Naive thymus-derived CD4-positive, alpha-beta T cell (primary cell): ENCODE data around the gene PABPN1L. TPM values are rescaled to one million over a fixed set of nuclear protein-coding genes. Genes with fewer than 3 reads are reported as not detected.

Experiments
- ATAC-seq: fragments of 150-1000 bp; cut with Tn5 transposase; 2 replicates; pipeline ENCODE4 v1.10.0; 2021; ENCODE audit warnings: mild to moderate bottlenecking, moderate library complexity
- CTCF ChIA-PET: fragments of 350-600 bp; sonication (Branson Sonifier 250); formaldehyde crosslinking; loops from one replicate; lab custom pipeline; 2021; ENCODE audit warnings: antibody characterized with exemption; lab: Charles Lee
- POLR2A ChIA-PET: fragments of 350-600 bp; sonication (Branson Sonifier 250); formaldehyde crosslinking; loops from one replicate; lab custom pipeline; 2021; ENCODE audit warnings: antibody characterized with exemption, inconsistent platforms; lab: Charles Lee
- DNase-seq, 9 donors: peaks; one replicate each; pipeline versions ENCODE4 v3.0.0 to v3.0.0-alpha.2; 2020 to 2022; ENCODE audit warnings: mixed read lengths in 1 of 9
- H3K27ac ChIP-seq: one replicate; pipeline ENCODE4 v1.7.0; 2013; ENCODE audit warnings: mild to moderate bottlenecking, low read depth, low read length, moderate library complexity
- H3K27me3 ChIP-seq, 2 donors: one replicate each; pipeline ENCODE4 v1.7.0; 2013; ENCODE audit warnings: low read length in 2 of 2, mild to moderate bottlenecking in 2 of 2, moderate library complexity in 2 of 2; ENCODE audit not compliant: control insufficient read depth in 2 of 2, insufficient read depth in 2 of 2
- H3K36me3 ChIP-seq, 3 experiments: 1 replicate in 2 of 3; 2 replicates in 1 of 3; pipeline ENCODE4 v1.7.0; 2013; ENCODE audit warnings: low read length in 3 of 3, mild to moderate bottlenecking in 3 of 3, moderate library complexity in 1 of 3; ENCODE audit not compliant: insufficient read depth in 3 of 3, control insufficient read depth in 2 of 3
- H3K4me1 ChIP-seq, 2 donors: one replicate each; pipeline ENCODE4 v1.7.0; 2013; ENCODE audit warnings: low read length in 2 of 2, mild to moderate bottlenecking in 2 of 2, moderate library complexity in 1 of 2; ENCODE audit not compliant: control insufficient read depth in 2 of 2, insufficient read depth in 2 of 2
- H3K4me3 ChIP-seq: 2 replicates; pipeline ENCODE4 v1.7.0; 2013; ENCODE audit warnings: mild to moderate bottlenecking, low read length
- H3K9me3 ChIP-seq, 3 experiments: 1 replicate in 2 of 3; 2 replicates in 1 of 3; pipeline ENCODE4 v1.7.0; 2013; ENCODE audit warnings: low read length in 3 of 3; ENCODE audit not compliant: control insufficient read depth in 2 of 3
- H3K27ac Mint-ChIP-seq, 9 donors: one replicate each; pipeline ENCODE4 v1.8.0; 2020 to 2022; ENCODE audit warnings: mixed read lengths in 9 of 9, mild to moderate bottlenecking in 8 of 9, moderate library complexity in 5 of 9, inconsistent platforms in 2 of 9
- H3K27me3 Mint-ChIP-seq, 5 donors: one replicate each; pipeline ENCODE4 v1.8.0; 2021 to 2022; ENCODE audit warnings: mixed read lengths in 5 of 5, mild to moderate bottlenecking in 1 of 5
- H3K36me3 Mint-ChIP-seq, 5 donors: one replicate each; pipeline ENCODE4 v1.8.0; 2020 to 2022; ENCODE audit warnings: mixed read lengths in 5 of 5, mild to moderate bottlenecking in 3 of 5, inconsistent platforms in 1 of 5
- H3K4me1 Mint-ChIP-seq, 7 donors: one replicate each; pipeline ENCODE4 v1.8.0; 2020 to 2022; ENCODE audit warnings: mixed read lengths in 7 of 7, mild to moderate bottlenecking in 3 of 7, inconsistent platforms in 1 of 7
- H3K4me3 Mint-ChIP-seq, 10 donors: one replicate each; pipeline ENCODE4 v1.8.0; 2020 to 2022; ENCODE audit warnings: mild to moderate bottlenecking in 10 of 10, mixed read lengths in 10 of 10, moderate library complexity in 6 of 10, inconsistent platforms in 2 of 10
- H3K9me3 Mint-ChIP-seq, 11 donors: one replicate each; pipeline ENCODE4 v1.8.0; 2020 to 2022; ENCODE audit warnings: mixed read lengths in 11 of 11, mild to moderate bottlenecking in 4 of 11, inconsistent platforms in 1 of 11, moderate library complexity in 1 of 11
- intact Hi-C, 2 donors: fragments of 100-400 bp; cut with micrococcal nuclease; formaldehyde crosslinking; loops; one replicate each; pipeline ENCODE4 v1.15.1; 2023
- polyA plus RNA-seq, 2 donors: library from polyadenylated mRNA; unstranded; fragments of 300-500 nt; fragmentation: Illumina TruSeq; gene quantifications; one replicate each; pipeline ENCODE4 v1.2.3, GENCODE V29; 2021
- total RNA-seq, 6 experiments: library from RNA in 5 of 6; stranded (reverse) in 5 of 6; gene quantifications; 1 replicate in 5 of 6; 2 replicates in 1 of 6; pipeline ENCODE4 v1.2.3 and lab custom pipeline; 2021 to 2026

The PABPN1L gene
- total and polyA plus RNA-seq, 7 experiments from 2014 or later, result not detected

GRCh38 chr16:88819126-88819525 lies 47.3 kb downstream of the PABPN1L start:
- no peak overlapping the region for H3K4me3 Mint-ChIP-seq
- POLR2A ChIA-PET, result interaction anchor here (1.4 kb wide), 1 partner anchor 39 kb away, joined by 4 read pairs; no protein-coding TSS in a partner anchor
- intact Hi-C loops, result no loop called here
- H3K4me1 Mint-ChIP-seq, result no peaks in the 10 kb centered on the region
- Histone ChIP-seq H3K36me3 (peaks cover 0 to 29% (median 0%) of the 10 kb centered on the region in 3 experiments), H3K4me3 (no peak overlapping the region), H3K27ac (no peak overlapping the region), H3K4me1 (no peaks in the 10 kb centered on the region), H3K9me3 (no peaks in the 10 kb centered on the region), H3K27me3 (no peaks in the 10 kb centered on the region)
- H3K36me3 Mint-ChIP-seq, result peaks cover 0 to 6% (median 0%) of the 10 kb centered on the region in 5 donors
- H3K27me3 Mint-ChIP-seq, result no peaks in the 10 kb centered on the region
- CTCF ChIA-PET, result no interaction called here
- ATAC-seq (no peak), DNase-seq (no peak)
- no peaks in the 10 kb centered on the region for H3K9me3 Mint-ChIP-seq
- H3K27ac Mint-ChIP-seq, result no peak overlapping the region

GRCh38 chr16:88818575-88818874 lies 47.9 kb downstream of the PABPN1L start:
- Mint-ChIP-seq H3K9me3 (no peaks in the 10 kb centered on the region), H3K27me3 (no peaks in the 10 kb centered on the region), H3K4me1 (peaks cover 0 to 4% (median 0%) of the 10 kb centered on the region in 7 donors), H3K27ac (peak overlapping the region in 1 of 9 donors; percentile 41), H3K4me3 (no peak overlapping the region), H3K36me3 (peaks cover 0 to 6% (median 0%) of the 10 kb centered on the region in 5 donors)
- DNase-seq (no peak), ATAC-seq (no peak)
- intact Hi-C loops, result no loop called here
- no peak overlapping the region for H3K4me3 ChIP-seq
- no peaks in the 10 kb centered on the region for H3K9me3 ChIP-seq
- no peak overlapping the region for H3K27ac ChIP-seq
- ChIA-PET POLR2A (interaction anchor here (1.4 kb wide), 1 partner anchor 39 kb away, joined by 4 read pairs; no protein-coding TSS in a partner anchor), CTCF (no interaction called here)
- no peaks in the 10 kb centered on the region for H3K4me1 ChIP-seq
- H3K27me3 ChIP-seq, result no peaks in the 10 kb centered on the region
- H3K36me3 ChIP-seq, result peaks cover 0 to 24% (median 0%) of the 10 kb centered on the region in 3 experiments

- Mint-ChIP-seq H3K9me3 (no peaks in the 10 kb centered on the region), H3K27ac (peak overlapping the region in 1 of 9 donors; percentile 41), H3K27me3 (no peaks in the 10 kb centered on the region), H3K36me3 (peaks cover 0 to 4% (median 0%) of the 10 kb centered on the region in 5 donors), H3K4me1 (peaks cover 0 to 4% (median 0%) of the 10 kb centered on the region in 7 donors), H3K4me3 (no peak overlapping the region)
- Histone ChIP-seq H3K27ac (no peak overlapping the region), H3K36me3 (peaks cover 0 to 23% (median 0%) of the 10 kb centered on the region in 3 experiments), H3K9me3 (no peaks in the 10 kb centered on the region), H3K4me1 (no peaks in the 10 kb centered on the region), H3K27me3 (no peaks in the 10 kb centered on the region), H3K4me3 (no peak overlapping the region)
- no peak for DNase-seq
- POLR2A ChIA-PET, result interaction anchor here (1.4 kb wide), 1 partner anchor 40 kb away, joined by 4 read pairs; no protein-coding TSS in a partner anchor
- intact Hi-C loops, result no loop called here
- CTCF ChIA-PET, result interaction anchor here (0.8 kb wide), 1 partner anchor 392 kb away, joined by 3 read pairs; no protein-coding TSS in a partner anchor
- no peak for ATAC-seq
Observed at GRCh38 chr16:88817785-88818574, 48.5 kb downstream of the PABPN1L start.

- CTCF ChIA-PET, result interaction anchor here (0.8 to 1.2 kb wide), 3 partner anchors 280 to 424 kb away, joined by 3 to 4 read pairs (median 3); no protein-coding TSS in a partner anchor
- Histone ChIP-seq H3K9me3 (no peaks in the 10 kb centered on the region), H3K27ac (no peak overlapping the region), H3K27me3 (no peaks in the 10 kb centered on the region), H3K4me3 (no peak overlapping the region), H3K4me1 (no peaks in the 10 kb centered on the region), H3K36me3 (peaks cover 0 to 13% (median 0%) of the 10 kb centered on the region in 3 experiments)
- Mint-ChIP-seq H3K9me3 (no peaks in the 10 kb centered on the region), H3K27ac (no peak overlapping the region), H3K4me3 (no peak overlapping the region), H3K36me3 (no peaks in the 10 kb centered on the region), H3K4me1 (peaks cover 0 to 6% (median under 1%) of the 10 kb centered on the region in 7 donors), H3K27me3 (no peaks in the 10 kb centered on the region)
- no peak for DNase-seq
- POLR2A ChIA-PET, result interaction anchor here (0.8 to 0.9 kb wide), 2 partner anchors 40 to 400 kb away, joined by 3 read pairs; partner anchors contain the start of genes GALNS, TRAPPC2L and ZNF778
- intact Hi-C loops, result loop anchor here (1.0 kb wide), 3 partner anchors 40 to 399 kb away; partner anchors contain the start of gene TRAPPC2L (in 1 of the 2)
- no peak for ATAC-seq
Observed at GRCh38 chr16:88816736-88817535, 49.5 kb downstream of the PABPN1L start.

GRCh38 chr16:88815901-88816589 lies 50.4 kb downstream of the PABPN1L start:
- CTCF ChIA-PET, result interaction anchor here (0.8 to 1.3 kb wide), 4 partner anchors 12 to 747 kb away, joined by 3 to 4 read pairs (median 4); no protein-coding TSS in a partner anchor
- Histone ChIP-seq H3K4me1 (peaks cover 0 to under 1% of the 10 kb centered on the region in 2 donors), H3K36me3 (peaks cover 0 to 4% (median 0%) of the 10 kb centered on the region in 3 experiments), H3K27ac (no peak overlapping the region), H3K9me3 (no peaks in the 10 kb centered on the region), H3K4me3 (no peak overlapping the region), H3K27me3 (no peaks in the 10 kb centered on the region)
- POLR2A ChIA-PET, result interaction anchor here (0.8 to 0.9 kb wide), 2 partner anchors 41 to 401 kb away, joined by 3 read pairs; partner anchors contain the start of genes GALNS, TRAPPC2L and ZNF778
- no peaks in the 10 kb centered on the region for H3K27me3 Mint-ChIP-seq
- no peaks in the 10 kb centered on the region for H3K9me3 Mint-ChIP-seq
- peaks cover 0 to 8% (median 2%) of the 10 kb centered on the region in 7 donors for H3K4me1 Mint-ChIP-seq
- H3K27ac Mint-ChIP-seq, result peak overlapping the region in 1 of 9 donors; percentile 19
- no peaks in the 10 kb centered on the region for H3K36me3 Mint-ChIP-seq
- no peak overlapping the region for H3K4me3 Mint-ChIP-seq
- peak in 7 of 9 donors; percentile 36 to 62 (median 51) for DNase-seq
- intact Hi-C loops, result loop anchor here (1.0 kb wide), 3 partner anchors 41 to 400 kb away; partner anchors contain the start of gene TRAPPC2L (in 1 of the 2)
- ATAC-seq, result no peak
